IPS-NIHi7 (cell line): ENCODE measurements around the gene SAAL1.
"Not testable (repeated sequence)": the region's sequence is repeated elsewhere in the genome, so short reads cannot be mapped to it uniquely, and the experiment has no call there.

Source experiments
- DNase-seq: peaks from one replicate; pipeline ENCODE4 v3.0.0; 2012; ENCODE audit warnings: mixed read lengths; ENCODE audit errors: extremely low spot score

The SAAL1 gene

GRCh38 chr11:18105802-18106574 is at the start of gene SAAL1:
TSS of gene SAAL1 (minus strand) at chr11:18106082. CDS start at chr11:18106041, 41 bp downstream.
- peak; percentile 97 for DNase-seq

DNA sequence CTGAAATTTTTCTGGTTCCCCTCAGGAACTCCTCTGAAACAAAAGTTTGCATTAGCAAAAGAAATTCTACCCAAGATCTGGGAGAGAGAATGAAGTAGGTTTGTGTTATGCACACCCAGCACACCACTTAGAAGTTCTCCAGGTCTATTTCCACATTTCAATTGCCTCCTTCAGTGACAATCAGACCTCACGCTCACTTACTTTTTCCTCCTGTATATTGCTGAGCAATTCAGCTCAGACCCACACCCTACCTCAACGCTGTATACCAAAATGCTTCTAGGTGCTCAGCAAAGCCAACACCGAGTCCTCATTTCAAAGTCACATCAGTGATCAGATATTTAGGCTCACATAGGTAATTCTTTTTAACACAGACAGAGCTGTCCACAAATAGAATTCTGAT is 45.7 kb upstream of the SAAL1 start:
- no peak for DNase-seq

- DNase-seq, result no peak
These were observed 40.0 kb upstream of the SAAL1 start for GRCh38 chr11:18145837-18146236.

DNA sequence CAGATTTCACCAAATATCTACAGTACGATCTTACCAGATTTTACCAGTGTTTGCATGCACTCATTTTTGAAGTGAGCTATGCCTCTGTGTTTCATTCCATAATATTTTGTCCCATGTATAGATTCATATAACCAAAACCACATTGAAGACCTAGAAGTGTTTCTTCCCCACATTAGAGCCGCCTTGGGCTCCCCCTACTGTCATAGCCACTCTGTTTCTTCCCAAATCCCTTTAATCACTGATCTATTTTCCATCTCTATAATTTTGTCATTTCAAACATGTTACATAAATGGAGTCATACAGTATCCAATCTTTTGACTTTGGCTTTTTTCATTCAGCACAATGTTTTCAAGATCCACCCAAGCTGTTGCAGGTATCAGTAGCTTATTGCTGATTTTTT is 39.1 kb upstream of the SAAL1 start:
- DNase-seq, result no peak

GRCh38 chr11:18144243-18144642 is 38.4 kb upstream of the SAAL1 start:
- no peak for DNase-seq

- no peak for DNase-seq
These were observed 34.3 kb upstream of the SAAL1 start for GRCh38 chr11:18140145-18140544.

DNA sequence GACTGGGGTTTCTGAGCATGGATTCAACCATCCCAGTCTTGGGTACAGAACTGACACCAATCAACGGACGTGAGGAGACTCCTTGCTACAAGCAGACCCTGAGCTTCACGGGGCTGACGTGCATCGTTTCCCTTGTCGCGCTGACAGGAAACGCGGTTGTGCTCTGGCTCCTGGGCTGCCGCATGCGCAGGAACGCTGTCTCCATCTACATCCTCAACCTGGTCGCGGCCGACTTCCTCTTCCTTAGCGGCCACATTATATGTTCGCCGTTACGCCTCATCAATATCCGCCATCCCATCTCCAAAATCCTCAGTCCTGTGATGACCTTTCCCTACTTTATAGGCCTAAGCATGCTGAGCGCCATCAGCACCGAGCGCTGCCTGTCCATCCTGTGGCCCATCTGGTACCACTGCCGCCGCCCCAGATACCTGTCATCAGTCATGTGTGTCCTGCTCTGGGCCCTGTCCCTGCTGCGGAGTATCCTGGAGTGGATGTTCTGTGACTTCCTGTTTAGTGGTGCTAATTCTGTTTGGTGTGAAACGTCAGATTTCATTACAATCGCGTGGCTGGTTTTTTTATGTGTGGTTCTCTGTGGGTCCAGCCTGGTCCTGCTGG is 31.4 kb upstream of the SAAL1 start:
- no peak for DNase-seq

DNA sequence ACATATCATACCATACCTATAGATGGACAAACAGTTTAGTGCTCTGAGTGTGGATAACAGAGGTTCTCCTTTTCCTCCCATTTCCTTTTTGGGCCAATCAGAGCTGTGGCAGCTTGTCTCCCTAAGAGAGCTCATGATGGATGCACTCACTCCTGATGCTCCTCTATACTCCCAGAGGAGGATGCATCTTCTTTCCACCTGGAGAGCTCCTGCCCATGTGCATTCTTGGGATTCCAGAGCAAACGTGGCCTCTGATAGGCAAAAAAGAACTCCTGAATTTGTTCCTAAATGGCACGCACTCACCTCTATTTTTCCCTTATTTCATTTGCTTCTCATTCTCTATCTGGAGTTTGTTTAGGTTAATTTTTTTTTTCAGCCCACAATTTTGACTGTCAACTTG is 29.4 kb upstream of the SAAL1 start:
- no peak for DNase-seq

DNA sequence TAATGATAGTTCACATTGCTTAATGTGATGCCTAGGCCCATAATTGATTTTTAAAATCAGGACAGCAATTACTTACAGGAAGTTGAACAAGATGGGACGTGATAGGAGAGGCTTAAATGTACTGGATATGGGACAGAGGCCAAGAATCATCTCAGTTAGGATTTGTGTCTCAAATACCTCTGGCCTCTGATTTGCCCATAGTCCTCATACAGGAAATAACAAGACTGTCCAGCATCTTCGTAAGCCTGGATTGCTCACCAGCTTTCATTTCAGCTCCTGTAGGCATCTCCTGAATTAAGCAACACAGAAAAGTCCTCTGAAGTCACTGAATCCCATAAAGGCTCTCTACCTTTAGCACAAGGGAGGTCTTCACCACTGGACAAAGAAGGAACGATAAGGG is 26.5 kb upstream of the SAAL1 start, which contains the start of gene MRGPRX3:
Gene MRGPRX3, plus strand, starts transcription at position 231 of the 400 bp plus-strand sequence. CDS start 4,632 bp downstream, outside the sequence.
- no peak for DNase-seq

DNA sequence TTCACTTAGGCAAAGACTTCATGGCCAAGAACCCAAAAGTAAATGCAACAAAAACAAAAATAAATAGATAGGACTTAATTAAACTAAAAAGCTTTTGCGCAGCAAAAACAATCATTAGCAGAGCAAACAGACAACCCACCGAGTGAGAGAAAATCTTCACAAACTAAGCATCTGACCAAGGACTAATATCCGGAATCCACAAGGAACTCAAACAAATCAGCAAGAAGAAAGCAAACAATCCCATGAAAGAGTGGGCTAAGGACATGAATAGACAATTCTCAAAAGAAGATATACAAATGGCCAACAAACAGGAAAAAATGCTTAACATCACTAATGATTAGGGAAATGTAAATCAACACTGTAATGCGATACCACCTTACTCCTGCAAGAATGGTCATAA is 25.2 kb upstream of the SAAL1 start:
- not testable (repeated sequence) for DNase-seq

DNA sequence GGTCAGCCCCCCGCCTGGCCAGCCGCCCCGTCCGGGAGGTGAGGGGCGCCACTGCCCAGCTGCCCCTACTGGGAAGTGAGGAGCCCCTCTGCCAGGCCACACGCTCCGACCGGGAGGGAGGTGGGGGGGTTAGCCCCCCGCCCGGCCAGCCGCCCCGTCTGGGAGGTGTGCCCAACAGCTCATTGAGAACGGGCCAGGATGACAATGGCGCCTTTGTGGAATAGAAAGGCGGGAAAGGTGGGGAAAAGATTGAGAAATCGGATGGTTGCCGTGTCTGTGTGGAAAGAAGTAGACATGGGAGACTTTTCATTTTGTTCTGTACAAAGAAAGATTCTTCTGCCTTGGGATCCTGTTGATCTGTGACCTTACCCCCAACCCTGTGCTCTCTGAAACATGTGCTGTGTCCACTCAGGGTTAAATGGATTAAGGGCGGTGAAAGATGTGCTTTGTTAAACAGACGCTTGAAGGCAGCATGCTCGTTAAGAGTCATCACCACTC is 15.5 kb upstream of the SAAL1 start:
- not testable (repeated sequence) for DNase-seq

DNA sequence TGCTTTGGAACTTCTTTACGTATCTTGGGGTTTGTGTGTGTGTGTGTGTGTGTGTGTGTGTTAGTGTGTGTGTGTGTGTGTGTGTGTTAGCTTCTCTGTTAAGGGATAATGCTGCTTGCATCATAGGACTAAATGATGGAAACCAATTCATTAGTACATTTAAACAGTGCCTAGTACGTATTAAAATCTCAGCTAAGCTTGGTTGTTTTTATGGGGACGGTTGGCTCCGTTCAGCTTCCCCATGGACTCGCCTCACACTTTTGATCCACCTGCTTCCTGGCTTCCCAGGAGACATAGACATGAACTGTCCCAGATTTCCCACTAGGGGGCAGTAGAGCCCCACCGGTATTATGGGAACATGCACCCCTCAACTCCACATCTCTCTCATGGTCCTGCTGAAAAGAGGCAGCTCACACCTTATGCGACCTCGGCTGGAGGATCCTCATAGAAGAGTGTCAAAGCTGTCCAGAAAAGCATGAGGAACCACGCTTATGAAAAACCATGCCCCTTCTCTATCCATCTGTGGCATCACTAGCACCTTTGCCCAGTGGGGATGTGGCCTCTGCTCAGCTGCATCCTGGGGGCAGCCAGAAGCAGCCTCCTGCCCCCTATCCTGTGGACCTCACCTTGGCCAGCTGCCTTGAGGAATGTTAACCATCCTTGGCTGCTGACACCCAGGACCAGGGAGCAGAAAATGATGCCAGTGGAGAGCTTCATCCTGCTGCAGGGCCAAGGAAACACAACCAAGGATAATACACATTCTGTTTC is 9.7 kb upstream of the SAAL1 start:
- peak; percentile 87 for DNase-seq

DNA sequence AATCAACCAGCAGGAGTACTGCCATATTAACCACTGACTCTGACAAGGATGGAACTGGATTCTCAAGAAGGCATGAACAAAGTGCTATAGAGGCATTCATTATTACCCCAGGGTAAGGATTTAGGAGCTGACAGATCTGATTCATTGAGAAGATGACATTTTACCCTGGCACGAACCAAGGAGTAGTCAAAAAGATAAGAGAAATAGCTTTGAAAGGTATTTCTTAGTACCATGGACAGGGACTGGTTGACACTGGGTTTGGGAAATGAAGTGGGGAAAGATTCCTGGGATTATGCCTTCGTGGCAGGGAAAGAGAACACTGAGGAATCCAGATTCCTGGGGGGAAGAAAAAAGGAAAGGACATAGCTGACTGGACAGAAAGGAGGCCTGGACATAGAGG is 5.1 kb upstream of the SAAL1 start:
- DNase-seq, result peak; percentile 16

DNA sequence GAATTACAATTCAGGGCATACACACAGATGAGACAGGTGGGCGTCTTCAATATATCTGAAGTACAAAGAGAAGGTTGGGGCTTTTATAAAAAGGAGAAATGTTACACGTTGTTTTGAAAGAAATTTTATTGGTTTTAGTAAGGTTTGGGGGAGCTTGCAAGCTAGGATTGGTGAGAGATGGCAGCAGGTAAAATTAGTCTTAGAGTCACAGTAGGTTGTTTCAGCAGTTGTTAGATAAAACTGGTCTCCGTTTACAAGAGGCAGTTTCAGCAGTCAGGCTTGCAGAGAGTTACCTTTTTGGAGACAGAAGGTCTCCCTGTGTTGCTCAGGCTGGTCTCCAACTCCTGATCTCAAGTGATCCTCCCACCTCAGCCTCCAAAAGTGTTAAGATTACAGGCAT is 2.4 kb upstream of the SAAL1 start:
- DNase-seq, result no peak

DNA sequence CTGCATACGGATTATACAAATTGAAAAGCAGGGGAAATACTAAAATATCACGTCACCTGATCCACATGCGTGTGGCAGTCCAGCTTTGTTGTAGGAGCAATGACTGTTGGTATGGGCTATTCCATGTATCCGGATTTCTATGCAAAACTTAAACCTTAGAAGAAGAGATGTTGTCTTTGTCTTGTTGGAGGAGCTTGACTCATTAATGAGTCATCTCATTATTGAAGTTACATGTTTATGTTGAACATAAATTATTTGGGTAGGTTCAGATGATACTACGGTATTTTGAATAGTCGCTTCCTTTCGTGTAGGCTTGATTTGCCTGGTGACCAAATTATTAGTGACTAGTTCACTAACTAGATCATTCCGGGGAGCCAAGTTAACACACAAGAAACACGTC is 806 bp upstream of the SAAL1 start:
- no peak for DNase-seq

DNA sequence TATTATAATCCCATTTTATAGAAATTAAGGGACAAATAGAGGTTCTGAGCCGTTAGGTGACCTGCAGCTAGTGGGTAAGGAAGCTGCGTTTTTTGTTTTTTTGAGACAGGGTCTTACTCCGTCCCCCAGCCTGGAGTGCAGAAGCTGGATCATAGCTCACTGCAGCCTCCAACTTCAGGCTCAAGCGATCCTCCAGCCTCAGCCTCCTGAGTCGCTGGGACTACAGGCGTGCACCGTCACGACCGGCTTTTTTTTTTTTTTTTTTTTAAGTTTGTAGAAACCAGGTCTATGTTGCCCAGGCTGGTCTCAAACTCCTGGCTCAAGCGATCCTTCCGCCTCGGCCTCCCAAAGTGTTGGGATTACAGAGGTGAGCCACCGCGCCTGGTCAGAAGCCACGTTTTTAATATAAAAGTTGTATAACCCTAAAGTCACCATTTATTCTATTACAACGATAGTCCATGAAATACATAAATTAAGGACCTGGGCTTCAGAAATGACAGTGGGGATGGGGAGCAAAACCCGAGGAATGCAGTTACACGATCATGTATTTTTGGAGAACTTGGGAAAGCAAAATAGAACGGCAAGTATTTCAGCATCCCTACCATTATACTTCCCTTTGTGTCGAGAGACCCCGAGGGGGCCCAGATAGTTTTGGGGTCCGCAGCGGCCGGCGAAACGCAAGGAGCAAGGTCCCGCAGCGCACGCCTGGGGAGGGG is 638 bp downstream of the SAAL1 start:
- DNase-seq, result no peak

GRCh38 chr11:18100926-18101656 is 4.8 kb downstream of the SAAL1 start:
- no peak for DNase-seq

DNA sequence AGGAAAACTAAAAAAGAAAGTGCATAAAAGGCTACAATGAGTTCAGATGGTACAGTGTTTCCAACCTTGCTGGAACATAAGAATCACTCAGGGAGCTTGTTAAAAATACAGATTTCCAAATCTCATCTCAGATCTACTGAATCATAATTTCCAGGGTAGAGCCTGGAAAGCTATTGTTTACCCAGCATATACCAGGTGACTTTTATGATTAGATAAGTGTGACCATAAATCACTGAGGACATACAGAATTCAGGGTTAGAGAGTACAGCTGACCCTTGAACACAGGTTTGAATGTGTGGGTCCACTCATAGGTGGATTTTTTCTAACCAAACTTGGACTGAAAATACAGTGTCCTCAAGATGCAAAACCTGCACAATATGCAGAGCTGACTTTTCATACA is 11.9 kb downstream of the SAAL1 start:
- DNase-seq, result no peak

DNA sequence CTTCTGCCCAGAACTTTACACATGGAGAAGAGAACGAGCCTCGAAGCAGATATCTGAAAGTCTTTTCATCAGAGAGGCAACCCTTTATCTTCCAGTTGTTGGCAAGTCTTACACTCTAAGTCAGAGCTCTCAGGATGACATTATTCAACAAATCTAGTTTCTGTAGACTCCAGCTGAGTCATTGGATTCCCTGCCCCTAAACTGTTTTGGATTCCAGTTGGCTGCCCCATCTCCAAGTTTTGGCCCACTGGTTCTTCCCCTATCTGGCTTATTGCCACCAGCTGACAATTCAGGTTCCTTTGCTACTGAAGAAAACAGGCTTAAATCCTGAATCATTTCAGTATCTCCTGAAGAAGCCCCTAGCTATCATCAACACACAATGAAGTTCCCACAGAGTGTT is 14.2 kb downstream of the SAAL1 start:
- no peak for DNase-seq

DNA sequence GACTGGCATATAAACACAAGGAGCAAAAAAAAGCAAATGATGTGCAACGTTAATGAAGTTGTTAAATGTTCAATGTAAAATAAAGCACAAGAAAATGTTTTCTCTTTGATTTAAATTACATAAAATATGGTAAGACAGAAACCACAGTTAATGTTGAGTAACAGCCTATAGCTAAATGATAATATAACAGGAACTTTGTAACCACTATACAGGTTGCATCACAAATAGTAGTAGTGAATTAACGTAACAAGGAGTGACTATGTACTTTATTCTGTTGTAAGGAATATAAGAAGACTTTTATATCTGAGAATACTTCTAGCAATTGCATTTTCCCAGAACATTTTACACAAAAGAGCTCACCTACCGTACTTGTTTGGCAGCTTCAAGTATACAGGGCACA is 16.9 kb downstream of the SAAL1 start:
- no peak for DNase-seq

- no peak for DNase-seq
These were observed 17.5 kb downstream of the SAAL1 start for GRCh38 chr11:18088366-18088765.
